Right forelimb (tissue), 1 donor: ENCODE measurements around the gene HNRNPA1.
"Not testable (repeated sequence)": the region's sequence is repeated elsewhere in the genome, so short reads cannot be mapped to it uniquely, and the experiment has no call there.

Source experiments
- DNase-seq: peaks from one replicate; pipeline ENCODE4 v3.0.0-alpha.2; 2018

HNRNPA1 gene

GRCh38 chr12:54277823-54278276 is 2.7 kb upstream of the HNRNPA1 start:
- no peak for DNase-seq

GRCh38 chr12:54279227-54279631 is 1.3 kb upstream of the HNRNPA1 start:
- no peak for DNase-seq

GRCh38 chr12:54279632-54280467 is 676 bp upstream of the HNRNPA1 start, which contains the start of gene CBX5:
Gene CBX5 (minus strand): TSS chr12:54280122. CDS start chr12:54257650, 22,472 bp downstream.
- DNase-seq: peak; percentile 99

- DNase-seq: not testable (repeated sequence)
Measured at GRCh38 chr12:54281261-54281638, 724 bp downstream of the HNRNPA1 start.

- not testable (repeated sequence) for DNase-seq
Measured at GRCh38 chr12:54281694-54282093, 1.2 kb downstream of the HNRNPA1 start.

- no peak for DNase-seq
Measured at GRCh38 chr12:54282949-54283593, 2.5 kb downstream of the HNRNPA1 start.

GRCh38 chr12:54284070-54284780 is 3.7 kb downstream of the HNRNPA1 start:
- not testable (repeated sequence) for DNase-seq

GRCh38 chr12:54285150-54286041 is 4.9 kb downstream of the HNRNPA1 start:
- no peak for DNase-seq

- no peak for DNase-seq
Measured at GRCh38 chr12:54286042-54287030, 5.8 kb downstream of the HNRNPA1 start.

- no peak for DNase-seq
Measured at GRCh38 chr12:54287261-54288157, 7.0 kb downstream of the HNRNPA1 start.

GRCh38 chr12:54292083-54292930 is 11.8 kb downstream of the HNRNPA1 start:
- no peak for DNase-seq

- no peak for DNase-seq
Measured at GRCh38 chr12:54292931-54293241, 12.4 kb downstream of the HNRNPA1 start.

- DNase-seq: no peak
Measured at GRCh38 chr12:54294152-54294952, 13.8 kb downstream of the HNRNPA1 start.

GRCh38 chr12:54294953-54295566 is 14.5 kb downstream of the HNRNPA1 start:
- no peak for DNase-seq

GRCh38 chr12:54296393-54297099 is 16.0 kb downstream of the HNRNPA1 start:
- DNase-seq: no peak

GRCh38 chr12:54298904-54299303 is 18.4 kb downstream of the HNRNPA1 start:
- DNase-seq: no peak
